HepG2 (cell line): Measurements from ENCODE around the gene SEMA3B. TPM values are rescaled to one million over a fixed set of nuclear protein-coding genes. Genes with fewer than 3 reads are reported as not detected.

Experiments
- ARID3A ChIP-seq: IDR thresholded peaks from 2 replicates; pipeline ENCODE4 v1.6.1; 2012; ENCODE audit warnings: low read depth, low read length, improper control_type of control experiment
- EP300 ChIP-seq, 3 experiments: sonication (generic) in 1 of 3; formaldehyde crosslinking in 1 of 3; IDR thresholded peaks; 2 replicates each; pipeline versions ENCODE4 v1.5.1 to v1.6.1; 2011 to 2020; ENCODE audit warnings: low read depth in 2 of 3, low read length in 2 of 3, borderline replicate concordance in 1 of 3, improper control_type of control experiment in 1 of 3, mild to moderate bottlenecking in 1 of 3, missing genetic modification reagents in 1 of 3, moderate library complexity in 1 of 3
- ETV5 ChIP-seq: IDR thresholded peaks from 2 replicates; pipeline ENCODE4 v1.6.1; 2018; ENCODE audit warnings: missing biosample characterization, missing genetic modification reagents, inconsistent platforms, borderline replicate concordance
- HDAC2 ChIP-seq: sonication (generic); formaldehyde crosslinking; IDR thresholded peaks from 2 replicates; pipeline ENCODE4 v1.4.0; 2020; ENCODE audit warnings: missing genetic modification reagents
- IRX3 ChIP-seq: sonication (generic); formaldehyde crosslinking; IDR thresholded peaks from 2 replicates; pipeline ENCODE4 v1.8.1; 2023; ENCODE audit warnings: mild to moderate bottlenecking, low read depth, missing genetic modification reagents, borderline replicate concordance
- KDM2A ChIP-seq: sonication (generic); formaldehyde crosslinking; IDR thresholded peaks from 2 replicates; pipeline ENCODE4 v1.4.0; 2020; ENCODE audit warnings: low read depth, missing genetic modification reagents, borderline replicate concordance
- MED8 ChIP-seq: sonication (generic); formaldehyde crosslinking; IDR thresholded peaks from 2 replicates; pipeline ENCODE4 v1.8.1; 2023; ENCODE audit warnings: mild to moderate bottlenecking, missing genetic modification reagents; ENCODE audit not compliant: insufficient replicate concordance
- NCOA1 ChIP-seq: sonication (generic); formaldehyde crosslinking; IDR thresholded peaks from 2 replicates; pipeline ENCODE4 v1.9.0; 2021; ENCODE audit warnings: missing genetic modification reagents
- NFE2L1 ChIP-seq: sonication (generic); formaldehyde crosslinking; IDR thresholded peaks from 2 replicates; pipeline ENCODE4 v1.4.0; 2020; ENCODE audit warnings: missing genetic modification reagents, mild to moderate bottlenecking, borderline replicate concordance
- SKI ChIP-seq: fragments of 450-650 bp; IDR thresholded peaks from one replicate; pipeline ENCODE4 v1.6.1; 2018; ENCODE audit warnings: mild to moderate bottlenecking; ENCODE audit not compliant: partially characterized antibody
- ZC3H13 ChIP-seq: sonication (generic); formaldehyde crosslinking; IDR thresholded peaks from 2 replicates; pipeline ENCODE4 v1.8.1; 2023; ENCODE audit warnings: mild to moderate bottlenecking, missing genetic modification reagents, moderate library complexity
- ZMYM4 ChIP-seq: sonication (generic); formaldehyde crosslinking; IDR thresholded peaks from 2 replicates; pipeline ENCODE4 v1.8.1; 2023; ENCODE audit warnings: mild to moderate bottlenecking, missing genetic modification reagents
- ZNF205 ChIP-seq: IDR thresholded peaks from 2 replicates; pipeline ENCODE4 v1.6.1; 2018; ENCODE audit warnings: missing biosample characterization, missing genetic modification reagents
- ZNF362 ChIP-seq: sonication (generic); formaldehyde crosslinking; IDR thresholded peaks from 2 replicates; pipeline ENCODE4 v1.4.0; 2020; ENCODE audit warnings: missing genetic modification reagents, mild to moderate bottlenecking, borderline replicate concordance
- ZNF563 ChIP-seq: sonication (generic); formaldehyde crosslinking; IDR thresholded peaks from 2 replicates; pipeline ENCODE4 v1.8.0; 2022; ENCODE audit warnings: mild to moderate bottlenecking, moderate library complexity, missing genetic modification reagents
- ZNF567 ChIP-seq: sonication (generic); formaldehyde crosslinking; IDR thresholded peaks from 2 replicates; pipeline ENCODE4 v1.8.1; 2023; ENCODE audit warnings: mild to moderate bottlenecking, missing genetic modification reagents, borderline replicate concordance
- ZNF768 ChIP-seq: sonication (generic); formaldehyde crosslinking; IDR thresholded peaks from 2 replicates; pipeline ENCODE4 v1.4.0; 2020; ENCODE audit warnings: missing genetic modification reagents
- ZNF770 ChIP-seq: sonication (generic); formaldehyde crosslinking; IDR thresholded peaks from 2 replicates; pipeline ENCODE4 v1.5.0; 2020; ENCODE audit warnings: mild to moderate bottlenecking, missing genetic modification reagents
- ZNF776 ChIP-seq: sonication (generic); formaldehyde crosslinking; IDR thresholded peaks from 2 replicates; pipeline ENCODE4 v1.4.0; 2020; ENCODE audit warnings: mild to moderate bottlenecking, missing genetic modification reagents
- ZNF784 ChIP-seq: sonication (generic); formaldehyde crosslinking; IDR thresholded peaks from 2 replicates; pipeline ENCODE4 v1.5.1; 2020; ENCODE audit warnings: missing genetic modification reagents, mild to moderate bottlenecking, borderline replicate concordance
- polyA plus RNA-seq, 8 experiments: library from polyadenylated mRNA; depleted of rRNA in 3 of 8; stranded (reverse) in 7 of 8; unstranded in 1 of 8; fragments of >200 nt; fragmentation: Illumina TruSeq in 4 of 8; extraction: Trizol in 4 of 8; gene quantifications; 2 replicates each; pipeline versions ENCODE4 v1.2.1 to v1.2.3, GENCODE V29; 2011 to 2016; ENCODE audit warnings: low read depth in 4 of 8, missing spikeins in 1 of 8, mixed read lengths in 1 of 8; ENCODE audit not compliant: insufficient read depth in 1 of 8
- total RNA-seq, 5 experiments: library from RNA; depleted of rRNA; stranded (reverse); fragments of >200 nt; fragmentation: Illumina TruSeq; extraction: Trizol; gene quantifications; 2 replicates each; pipeline ENCODE4 v1.2.3, GENCODE V29; 2016; ENCODE audit warnings: low read depth in 1 of 5

Gene SEMA3B
- total and polyA plus RNA-seq, 2 of the 13 experiments (the other 11 are each of a cell fraction or from before 2014, with no cell fraction given) = 93.2 to 158 TPM

GRCh38 chr3:50268703-50269451, at the start of gene SEMA3B (continued):
- TF ChIP-seq ZNF784 (CRISPR knock-in tag) (no peak), ZNF770 (CRISPR knock-in tag) (peak; percentile 68; the same call in 1 of the 2 replicates), ZNF776 (peak; percentile 71; the same call in 1 of the 2 replicates), NFE2L1 (CRISPR knock-in tag) (no peak), MED8 (CRISPR knock-in tag) (peak; percentile 72), EP300 (IDR thresholded peaks at IDR 0.05; ENCODE audit: low read depth in 2 of 2, low read length in 2 of 2) (peak in 1 of 2 experiments; percentile 52; a peak in 1 of 4 replicates), EP300 (CRISPR knock-in tag; IDR thresholded peaks at IDR 0.05; ENCODE audit: borderline replicate concordance) (peak; percentile 35; the same call in 1 of the 2 replicates), KDM2A (CRISPR knock-in tag) (peak; percentile 15; the same call in 1 of the 2 replicates), ZNF768 (no peak), ZNF205 (0 out of 2 replicates have a peak, but pooled peaks have one; percentile 37), ZNF362 (CRISPR knock-in tag) (no peak), ZC3H13 (CRISPR knock-in tag) (peak; percentile 63; the same call in 1 of the 2 replicates), ETV5 (peak; percentile 44; the same call in 1 of the 2 replicates), HDAC2 (CRISPR knock-in tag) (peak; percentile 55), ARID3A (no peak), SKI (peak; percentile 22), ZMYM4 (CRISPR knock-in tag) (no peak), ZNF563 (CRISPR knock-in tag) (no peak), NCOA1 (CRISPR knock-in tag) (peak; percentile 77; the same call in 1 of the 2 replicates), ZNF567 (CRISPR knock-in tag) (no peak), IRX3 (no peak)
